Measurements from ENCODE around the gene PATE3. TPM values are rescaled to one million over a fixed set of nuclear protein-coding genes. Genes with fewer than 3 reads are reported as not detected.

Gene PATE3
- total and polyA plus RNA-seq, 9 donors, result not detected

DNA sequence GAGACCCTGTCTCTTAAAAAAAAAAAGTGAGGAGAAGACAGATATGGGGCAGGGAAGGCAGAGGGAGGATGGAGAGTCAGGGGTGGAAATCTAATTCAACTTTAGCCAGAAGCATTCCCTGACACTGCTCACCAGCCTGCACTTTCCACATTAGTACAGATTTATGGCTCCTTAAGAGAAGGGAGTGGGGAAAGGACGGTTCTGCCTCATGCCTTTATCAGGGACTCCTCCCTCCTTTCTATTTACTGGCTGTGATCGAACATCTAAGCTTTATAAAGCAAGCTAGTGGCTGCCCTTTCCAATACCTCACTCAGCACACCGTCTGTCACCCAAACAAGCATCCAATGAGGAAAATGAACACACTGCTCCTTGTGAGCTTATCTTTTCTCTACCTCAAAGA is 45.1 kb downstream of the PATE3 start, which contains the start of gene PATE4:
Gene PATE4, plus strand, starts transcription at position 301 of the 400 bp plus-strand sequence. Its CDS starts 44 bp downstream, at position 345.
- Histone ChIP-seq H3K4me3 (ENCODE audit: low read length) (no peak within 1 kb of the TSS), H3K27me3 (ENCODE audit: control insufficient read depth, insufficient read depth, low read length) (no peaks in the 10 kb centered on the region), H3K4me1 (ENCODE audit: control insufficient read depth, insufficient read depth, low read length) (no peaks in the 10 kb centered on the region), H3K27ac (ENCODE audit: low read length) (no peak within 1 kb of the TSS), H3K36me3 (ENCODE audit: control insufficient read depth, insufficient read depth, low read length) (no peaks in the 10 kb centered on the region), H3K9me3 (replicated peaks; ENCODE audit: control insufficient read depth, low read depth, low read length) (no peaks in the 10 kb centered on the region)
- no peak for DNase-seq
- WGBS (ENCODE audit: insufficient coverage), result no CpG with 5 or more reads among the region's 3 CpGs

DNA sequence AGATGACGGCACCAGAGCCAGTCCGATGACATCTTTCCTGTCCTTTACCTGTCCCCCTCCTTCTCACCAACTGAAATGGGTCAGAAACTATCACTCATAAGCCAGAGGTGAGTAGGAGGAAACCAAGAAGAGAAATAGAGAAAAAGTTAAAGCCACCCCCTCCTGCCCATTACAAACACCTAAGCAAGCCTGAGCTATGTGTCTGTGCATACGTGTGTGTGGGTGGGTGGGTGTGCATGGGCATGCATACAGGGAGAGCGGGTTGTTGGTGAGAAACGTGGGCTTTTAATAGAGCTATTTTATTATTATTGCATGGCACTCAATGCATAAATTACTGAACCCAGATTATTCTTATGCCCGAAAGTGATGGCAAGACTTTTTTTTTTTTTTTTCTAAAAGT is 47.8 kb downstream of the PATE3 start:
- Histone ChIP-seq H3K27me3 (ENCODE audit: control insufficient read depth, insufficient read depth, low read length) (no peaks in the 10 kb centered on the region), H3K9me3 (replicated peaks; ENCODE audit: control insufficient read depth, low read depth, low read length) (no peaks in the 10 kb centered on the region), H3K4me1 (ENCODE audit: control insufficient read depth, insufficient read depth, low read length) (no peaks in the 10 kb centered on the region), H3K36me3 (ENCODE audit: control insufficient read depth, insufficient read depth, low read length) (no peaks in the 10 kb centered on the region), H3K4me3 (ENCODE audit: low read length) (no peak overlapping the region), H3K27ac (ENCODE audit: low read length) (no peak overlapping the region)
- WGBS (ENCODE audit: insufficient coverage), result no CpG with 5 or more reads among the region's 6 CpGs
- no peak for DNase-seq

Other genes with a start within 250 kb of the PATE3 start
- gene EI24, start 218.7 kb upstream of the PATE3 start, total RNA-seq, result 40.3 TPM
- 10 to 100 TPM; 51.4 to 83.3 (median 66.8) TPM for gene EI24, start 218.7 kb upstream of the PATE3 start, polyA plus RNA-seq (ENCODE audit: insufficient read depth in 1 of 8, insufficient read length in 8 of 8, low replicate concordance in 1 of 8)
- 68.9 TPM for gene STT3A, start 195.3 kb upstream of the PATE3 start, total RNA-seq
- 100 to 1,000 TPM; 109 to 158 (median 115) TPM for gene STT3A, start 195.3 kb upstream of the PATE3 start, polyA plus RNA-seq (ENCODE audit: insufficient read depth in 1 of 8, insufficient read length in 8 of 8, low replicate concordance in 1 of 8)
- gene CHEK1, start 163.0 kb upstream of the PATE3 start, total RNA-seq, result 9.4 TPM
- 10 to 100 TPM in 3 of 8 donors, 1 to 10 TPM in 5; 7.6 to 16.6 (median 9.7) TPM for gene CHEK1, start 163.0 kb upstream of the PATE3 start, polyA plus RNA-seq (ENCODE audit: insufficient read depth in 1 of 8, insufficient read length in 8 of 8, low replicate concordance in 1 of 8)
- not detected for gene ACRV1, start 107.3 kb upstream of the PATE3 start, total RNA-seq
- under 1 TPM; 0.26 to 0.78 (median 0.37) TPM for gene ACRV1, start 107.3 kb upstream of the PATE3 start, polyA plus RNA-seq (ENCODE audit: insufficient read depth in 1 of 8, insufficient read length in 8 of 8, low replicate concordance in 1 of 8)
- not detected for gene PATE1, start 41.8 kb upstream of the PATE3 start, total RNA-seq
- gene PATE1, start 41.8 kb upstream of the PATE3 start, polyA plus RNA-seq (ENCODE audit: insufficient read depth in 1 of 8, insufficient read length in 8 of 8, low replicate concordance in 1 of 8), result not detected
- gene PATE2, start 9.3 kb upstream of the PATE3 start, total RNA-seq, result 0.13 TPM
- under 1 TPM in 2 of 8 donors, not detected in 6; 0.07 to 0.17 TPM for gene PATE2, start 9.3 kb upstream of the PATE3 start, polyA plus RNA-seq (ENCODE audit: insufficient read depth in 1 of 8, insufficient read length in 8 of 8, low replicate concordance in 1 of 8)
- gene PATE4, start 45.2 kb downstream of the PATE3 start, total RNA-seq, result not detected
- gene PATE4, start 45.2 kb downstream of the PATE3 start, polyA plus RNA-seq (ENCODE audit: insufficient read depth in 1 of 8, insufficient read length in 8 of 8, low replicate concordance in 1 of 8), result under 1 TPM in 3 of 8 donors, not detected in 5; 0.09 to 0.25 (median 0.12) TPM
- gene HYLS1, start 99.5 kb downstream of the PATE3 start, total RNA-seq, result 5.3 TPM
- gene HYLS1, start 99.5 kb downstream of the PATE3 start, polyA plus RNA-seq (ENCODE audit: insufficient read depth in 1 of 8, insufficient read length in 8 of 8, low replicate concordance in 1 of 8), result 1 to 10 TPM; 5.0 to 7.4 (median 5.9) TPM
- gene PUS3, start 115.1 kb downstream of the PATE3 start, total RNA-seq, result 11.0 TPM
- 10 to 100 TPM in 6 of 8 donors, 1 to 10 TPM in 2; 9.6 to 12.7 (median 10.9) TPM for gene PUS3, start 115.1 kb downstream of the PATE3 start, polyA plus RNA-seq (ENCODE audit: insufficient read depth in 1 of 8, insufficient read length in 8 of 8, low replicate concordance in 1 of 8)
- gene DDX25, start 116.4 kb downstream of the PATE3 start, total RNA-seq, result 0.35 TPM
- gene DDX25, start 116.4 kb downstream of the PATE3 start, polyA plus RNA-seq (ENCODE audit: insufficient read depth in 1 of 8, insufficient read length in 8 of 8, low replicate concordance in 1 of 8), result under 1 TPM; 0.22 to 0.77 (median 0.35) TPM
- gene VSIG10L2, start 157.9 kb downstream of the PATE3 start, total RNA-seq, result 0.27 TPM
- gene VSIG10L2, start 157.9 kb downstream of the PATE3 start, polyA plus RNA-seq (ENCODE audit: insufficient read depth in 1 of 8, insufficient read length in 8 of 8, low replicate concordance in 1 of 8), result under 1 TPM in 2 of 8 donors, not detected in 6; 0.03 to 0.04 TPM

Data from muscle of leg (tissue), 11 donors.